K562 (cell line): Measurements from ENCODE around the gene GALNT15. TPM values are rescaled to one million over a fixed set of nuclear protein-coding genes. Genes with fewer than 3 reads are reported as not detected.

Experiments
- ATAC-seq: fragments of 200-7000 bp; cut with Tn5 transposase; 3 replicates; pipeline ENCODE4 v1.9.1; 2020; ENCODE audit warnings: moderate library complexity
- BruUV-seq: library from RNA; stranded (reverse); fragments of 400-500 nt; replicated peaks from 2 replicates; lab custom pipeline; 2021; lab: Mats Ljungman, UMichigan
- CTCF ChIA-PET: fragments of 300-600 bp; formaldehyde crosslinking; extraction: SDS; loops from one replicate; lab custom pipeline; 2021; ENCODE audit warnings: low intra/inter-chr PET ratio; lab: Yijun Ruan, JAX
- POLR2A ChIA-PET: fragments of 300-600, 350-650 bp; sonication (Branson Sonifier 250); formaldehyde crosslinking; extraction: SDS; loops from one replicate; lab custom pipeline; 2021; ENCODE audit warnings: antibody characterized with exemption, inconsistent platforms; lab: Yijun Ruan, JAX
- DNase-seq, 4 experiments: peaks; one replicate each; pipeline versions ENCODE4 v3.0.0 to v3.0.0-alpha.2; 2011 to 2018; ENCODE audit warnings: low spot score in 3 of 4, mixed read lengths in 3 of 4; ENCODE audit errors: extremely low read depth in 1 of 4
- FAIRE-seq: peaks from 2 replicates; lab custom pipeline; 2011; peaks lifted over from hg19 to GRCh38; lab: Jason Lieb, UNC
- H2AFZ ChIP-seq: 2 replicates; pipeline ENCODE4 v1.6.0; 2011; ENCODE audit warnings: low read depth, low read length, control low read depth, inconsistent platforms
- H3K27ac ChIP-seq: fragments of 200-600 bp; 3 replicates; pipeline ENCODE4 v1.8.0; 2011; ENCODE audit warnings: low read depth, mild to moderate bottlenecking, control low read depth, inconsistent platforms, low read length, moderate library complexity, mixed read lengths; ENCODE audit errors: extremely low read depth
- H3K27me3 ChIP-seq, 2 experiments: fragments of 300-600 bp in 1 of 2; 2 replicates in 1 of 2; 3 replicates in 1 of 2; pipeline versions ENCODE4 v1.6.0 to v1.8.0; 2011; ENCODE audit warnings: inconsistent platforms in 2 of 2, low read length in 2 of 2, mild to moderate bottlenecking in 1 of 2, mixed read lengths in 1 of 2, moderate library complexity in 1 of 2; ENCODE audit not compliant: control insufficient read depth in 2 of 2, insufficient read depth in 2 of 2
- H3K36me3 ChIP-seq: fragments of 300-600 bp; 3 replicates; pipeline ENCODE4 v1.8.0; 2011; ENCODE audit warnings: mild to moderate bottlenecking, low read length, inconsistent platforms; ENCODE audit not compliant: control insufficient read depth, insufficient read depth
- H3K4me1 ChIP-seq, 2 experiments: fragments of 200-600 bp in 1 of 2; replicated peaks in 1 of 2; 2 replicates in 1 of 2; 3 replicates in 1 of 2; pipeline versions ENCODE4 v1.5.1 to v1.8.0; 2011; ENCODE audit warnings: inconsistent platforms in 2 of 2, low read length in 2 of 2, mild to moderate bottlenecking in 1 of 2, mixed read lengths in 1 of 2, moderate library complexity in 1 of 2; ENCODE audit not compliant: control insufficient read depth in 2 of 2, insufficient read depth in 2 of 2
- H3K4me2 ChIP-seq: 2 replicates; pipeline ENCODE4 v1.6.1; 2011; ENCODE audit warnings: low read length, control low read depth, inconsistent platforms, mixed read lengths; ENCODE audit not compliant: insufficient read depth
- H3K4me3 ChIP-seq: fragments of 200-600 bp; sonication (generic), shearing (Covaris generic); 2 replicates; pipeline ENCODE4 v1.5.1; 2016; ENCODE audit warnings: control low read depth, inconsistent platforms
- H3K79me2 ChIP-seq: fragments of 200-600 bp; 3 replicates; pipeline ENCODE4 v1.8.0; 2011; ENCODE audit warnings: low read length, inconsistent platforms; ENCODE audit not compliant: control insufficient read depth, insufficient read depth
- H3K9ac ChIP-seq, 2 experiments: 2 replicates each; pipeline versions ENCODE4 v1.6.0 to v1.6.1; 2011; ENCODE audit warnings: low read depth in 2 of 2, low read length in 2 of 2, control low read depth in 1 of 2, inconsistent platforms in 1 of 2, mild to moderate bottlenecking in 1 of 2, mixed read lengths in 1 of 2; ENCODE audit not compliant: insufficient read depth in 1 of 2
- H3K9me1 ChIP-seq: one replicate; pipeline ENCODE4 v1.6.0; 2011; ENCODE audit warnings: inconsistent platforms, mild to moderate bottlenecking, low read length, moderate library complexity; ENCODE audit not compliant: control insufficient read depth, insufficient read depth
- H3K9me3 ChIP-seq: replicated peaks from 2 replicates; pipeline ENCODE4 v1.5.1; 2011; ENCODE audit warnings: low read depth, low read length, inconsistent platforms; ENCODE audit not compliant: control insufficient read depth, insufficient read depth
- H4K20me1 ChIP-seq: replicated peaks from 2 replicates; pipeline ENCODE4 v1.6.1; 2011; ENCODE audit warnings: low read length, inconsistent platforms, mixed read lengths; ENCODE audit not compliant: control insufficient read depth, insufficient read depth
- BRF1 ChIP-seq: IDR thresholded peaks from 3 replicates; pipeline ENCODE4 v1.6.1; 2011; ENCODE audit warnings: borderline replicate concordance, mild to moderate bottlenecking; ENCODE audit not compliant: insufficient read length; ENCODE audit errors: extremely low read depth
- CREB1 ChIP-seq, 2 experiments: sonication (generic) in 1 of 2; formaldehyde crosslinking in 1 of 2; IDR thresholded peaks; 2 replicates each; pipeline versions ENCODE4 v1.6.1 to v1.8.0; 2012 to 2022; ENCODE audit warnings: inconsistent platforms in 1 of 2, mild to moderate bottlenecking in 1 of 2, missing genetic modification reagents in 1 of 2, moderate library complexity in 1 of 2
- MEF2D ChIP-seq: conservative IDR thresholded peaks from 2 replicates; pipeline ENCODE4 v1.6.1; 2016; ENCODE audit warnings: low read depth, missing genetic modification characterization, missing compliant biosample characterization
- NCOA2 ChIP-seq, 2 experiments: fragments of 450-650 bp; IDR thresholded peaks; 2 replicates each; pipeline ENCODE4 v1.6.1; 2018; ENCODE audit warnings: mild to moderate bottlenecking in 2 of 2, moderate library complexity in 1 of 2; ENCODE audit not compliant: partially characterized antibody in 2 of 2
- NR2F6 ChIP-seq: fragments of 450-650 bp; formaldehyde crosslinking; IDR thresholded peaks from 2 replicates; pipeline ENCODE4 v1.4.0; 2020; ENCODE audit warnings: mild to moderate bottlenecking
- SMARCB1 ChIP-seq: IDR thresholded peaks from 2 replicates; pipeline ENCODE4 v1.6.1; 2011; ENCODE audit warnings: improper control_type of control experiment, low read depth; ENCODE audit not compliant: insufficient read length
- ZNF217 ChIP-seq: sonication (generic); formaldehyde crosslinking; IDR thresholded peaks from 2 replicates; pipeline ENCODE4 v1.8.0; 2022; ENCODE audit warnings: mild to moderate bottlenecking, missing genetic modification reagents
- ZNF445 ChIP-seq: fragments of 250-450 bp; sonication (Bioruptor Pico); IDR thresholded peaks from 2 replicates; pipeline ENCODE4 v1.4.0; 2020; ENCODE audit warnings: low read depth, mild to moderate bottlenecking, moderate library complexity
- in situ Hi-C: fragments of 300-500 bp; cut with MboI; formaldehyde crosslinking; loops from 4 replicates; pipeline ENCODE4 v1.15.0; 2018; ENCODE audit warnings: inconsistent platforms, mixed read lengths
- intact Hi-C: fragments of 100-400 bp; cut with micrococcal nuclease; formaldehyde crosslinking; loops from 2 replicates; pipeline ENCODE4 v1.14.2; 2022
- polyA plus RNA-seq, 8 experiments: library from polyadenylated mRNA; depleted of rRNA in 4 of 8; stranded (reverse) in 5 of 8; unstranded in 3 of 8; fragments of >200 nt; fragmentation: Nextera tagmentation in 2 of 8; fragmentation: Illumina TruSeq in 1 of 8; extraction: Ambion mirVana in 2 of 8; extraction: Trizol in 1 of 8; gene quantifications; 2 replicates each; pipeline versions ENCODE4 v1.2.1 to v1.2.3, GENCODE V29; 2011 to 2014; ENCODE audit warnings: inconsistent platforms in 1 of 8, missing spikeins in 1 of 8
- total RNA-seq, 7 experiments: library from RNA; depleted of rRNA in 6 of 7; stranded (reverse); fragments of >200 nt in 6 of 7; fragmentation: Illumina TruSeq in 2 of 7; extraction: Trizol in 2 of 7; gene quantifications; 2 replicates each; pipeline versions ENCODE4 v1.2.1 to v1.2.3, GENCODE V29; 2011 to 2021; ENCODE audit warnings: low replicate concordance in 1 of 7
- TF ChIP-seq, protein P1 (sequence below), 2 experiments: fragments of 450-650 bp; formaldehyde crosslinking in 1 of 2; IDR thresholded peaks; 2 replicates each; pipeline versions ENCODE4 v1.4.0 to v1.6.1; 2014 to 2020; ENCODE audit warnings: mild to moderate bottlenecking in 2 of 2, borderline replicate concordance in 1 of 2, low read depth in 1 of 2
- TF ChIP-seq, protein P2 (sequence below): fragments of 450-650 bp; IDR thresholded peaks from 2 replicates; pipeline ENCODE4 v1.6.1; 2016
- TF ChIP-seq, protein P3 (sequence below): fragments of 250-450 bp; sonication (Bioruptor Pico); IDR thresholded peaks from 2 replicates; pipeline ENCODE4 v1.8.0; 2021; ENCODE audit warnings: moderate library complexity, mild to moderate bottlenecking, inconsistent platforms

The GALNT15 gene
- total and polyA plus RNA-seq, 9 of the 15 experiments (the other 6 are each of a cell fraction or from before 2014, with no cell fraction given): not detected

GRCh38 chr3:16191591-16191990 is 17.1 kb downstream of the GALNT15 start:
- ATAC-seq (no peak), DNase-seq (no peak), FAIRE-seq (no peak)
- in situ Hi-C loops (no loop called here), intact Hi-C loops (no loop called here)
- H2AFZ ChIP-seq: no peak overlapping the region
- no peaks in the 10 kb centered on the region for H3K79me2 ChIP-seq
- H3K9me3 ChIP-seq: no peaks in the 10 kb centered on the region
- ChIA-PET POLR2A (interaction anchor here (0.6 kb wide), 1 partner anchor 125 kb away, joined by 3 read pairs; no protein-coding TSS in a partner anchor), CTCF (no interaction called here)
- H3K27ac ChIP-seq: no peak overlapping the region
- H3K36me3 ChIP-seq: no peaks in the 10 kb centered on the region; the same call in 2 of the 3 replicates
- H3K4me2 ChIP-seq: no peak overlapping the region
- H3K9ac ChIP-seq: no peak overlapping the region
- H3K9me1 ChIP-seq: no peaks in the 10 kb centered on the region
- H4K20me1 ChIP-seq: no peaks in the 10 kb centered on the region
- no peak overlapping the region for H3K4me3 ChIP-seq
- BruUV-seq: no TSS peak
- H3K4me1 ChIP-seq: no peaks in the 10 kb centered on the region
- H3K27me3 ChIP-seq: peaks cover 25 to 38% of the 10 kb centered on the region in 2 experiments
- TF ChIP-seq CREB1 (IDR thresholded peaks at IDR 0.05): no peak
- TF ChIP-seq CREB1 (CRISPR knock-in tag; IDR thresholded peaks at IDR 0.05): no peak
- TF ChIP-seq, protein P1, sequence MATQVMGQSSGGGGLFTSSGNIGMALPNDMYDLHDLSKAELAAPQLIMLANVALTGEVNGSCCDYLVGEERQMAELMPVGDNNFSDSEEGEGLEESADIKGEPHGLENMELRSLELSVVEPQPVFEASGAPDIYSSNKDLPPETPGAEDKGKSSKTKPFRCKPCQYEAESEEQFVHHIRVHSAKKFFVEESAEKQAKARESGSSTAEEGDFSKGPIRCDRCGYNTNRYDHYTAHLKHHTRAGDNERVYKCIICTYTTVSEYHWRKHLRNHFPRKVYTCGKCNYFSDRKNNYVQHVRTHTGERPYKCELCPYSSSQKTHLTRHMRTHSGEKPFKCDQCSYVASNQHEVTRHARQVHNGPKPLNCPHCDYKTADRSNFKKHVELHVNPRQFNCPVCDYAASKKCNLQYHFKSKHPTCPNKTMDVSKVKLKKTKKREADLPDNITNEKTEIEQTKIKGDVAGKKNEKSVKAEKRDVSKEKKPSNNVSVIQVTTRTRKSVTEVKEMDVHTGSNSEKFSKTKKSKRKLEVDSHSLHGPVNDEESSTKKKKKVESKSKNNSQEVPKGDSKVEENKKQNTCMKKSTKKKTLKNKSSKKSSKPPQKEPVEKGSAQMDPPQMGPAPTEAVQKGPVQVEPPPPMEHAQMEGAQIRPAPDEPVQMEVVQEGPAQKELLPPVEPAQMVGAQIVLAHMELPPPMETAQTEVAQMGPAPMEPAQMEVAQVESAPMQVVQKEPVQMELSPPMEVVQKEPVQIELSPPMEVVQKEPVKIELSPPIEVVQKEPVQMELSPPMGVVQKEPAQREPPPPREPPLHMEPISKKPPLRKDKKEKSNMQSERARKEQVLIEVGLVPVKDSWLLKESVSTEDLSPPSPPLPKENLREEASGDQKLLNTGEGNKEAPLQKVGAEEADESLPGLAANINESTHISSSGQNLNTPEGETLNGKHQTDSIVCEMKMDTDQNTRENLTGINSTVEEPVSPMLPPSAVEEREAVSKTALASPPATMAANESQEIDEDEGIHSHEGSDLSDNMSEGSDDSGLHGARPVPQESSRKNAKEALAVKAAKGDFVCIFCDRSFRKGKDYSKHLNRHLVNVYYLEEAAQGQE (IDR thresholded peaks at IDR 0.05; ENCODE audit: borderline replicate concordance): no peak
- TF ChIP-seq, protein P1 (CRISPR knock-in tag; IDR thresholded peaks at IDR 0.05; ENCODE audit: low read depth): no peak
- TF ChIP-seq ZNF217 (CRISPR knock-in tag): no peak
- TF ChIP-seq, protein P2, sequence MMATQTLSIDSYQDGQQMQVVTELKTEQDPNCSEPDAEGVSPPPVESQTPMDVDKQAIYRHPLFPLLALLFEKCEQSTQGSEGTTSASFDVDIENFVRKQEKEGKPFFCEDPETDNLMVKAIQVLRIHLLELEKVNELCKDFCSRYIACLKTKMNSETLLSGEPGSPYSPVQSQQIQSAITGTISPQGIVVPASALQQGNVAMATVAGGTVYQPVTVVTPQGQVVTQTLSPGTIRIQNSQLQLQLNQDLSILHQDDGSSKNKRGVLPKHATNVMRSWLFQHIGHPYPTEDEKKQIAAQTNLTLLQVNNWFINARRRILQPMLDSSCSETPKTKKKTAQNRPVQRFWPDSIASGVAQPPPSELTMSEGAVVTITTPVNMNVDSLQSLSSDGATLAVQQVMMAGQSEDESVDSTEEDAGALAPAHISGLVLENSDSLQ: no peak
- TF ChIP-seq NCOA2 (IDR thresholded peaks at IDR 0.05; ENCODE audit: partially characterized antibody in 2 of 2): no peak
- no peak for TF ChIP-seq SMARCB1
- no peak for TF ChIP-seq MEF2D (tag)
- no peak for TF ChIP-seq BRF1
- no peak for TF ChIP-seq NR2F6 (CRISPR knock-in tag)
- no peak for TF ChIP-seq ZNF445
- TF ChIP-seq, protein P3, sequence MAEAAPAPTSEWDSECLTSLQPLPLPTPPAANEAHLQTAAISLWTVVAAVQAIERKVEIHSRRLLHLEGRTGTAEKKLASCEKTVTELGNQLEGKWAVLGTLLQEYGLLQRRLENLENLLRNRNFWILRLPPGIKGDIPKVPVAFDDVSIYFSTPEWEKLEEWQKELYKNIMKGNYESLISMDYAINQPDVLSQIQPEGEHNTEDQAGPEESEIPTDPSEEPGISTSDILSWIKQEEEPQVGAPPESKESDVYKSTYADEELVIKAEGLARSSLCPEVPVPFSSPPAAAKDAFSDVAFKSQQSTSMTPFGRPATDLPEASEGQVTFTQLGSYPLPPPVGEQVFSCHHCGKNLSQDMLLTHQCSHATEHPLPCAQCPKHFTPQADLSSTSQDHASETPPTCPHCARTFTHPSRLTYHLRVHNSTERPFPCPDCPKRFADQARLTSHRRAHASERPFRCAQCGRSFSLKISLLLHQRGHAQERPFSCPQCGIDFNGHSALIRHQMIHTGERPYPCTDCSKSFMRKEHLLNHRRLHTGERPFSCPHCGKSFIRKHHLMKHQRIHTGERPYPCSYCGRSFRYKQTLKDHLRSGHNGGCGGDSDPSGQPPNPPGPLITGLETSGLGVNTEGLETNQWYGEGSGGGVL: no peak
